ENCODE results near the gene LHX6. TPM values are rescaled to one million over a fixed set of nuclear protein-coding genes. Genes with fewer than 3 reads are reported as not detected.

Gene LHX6
- total and polyA plus RNA-seq, 10 donors, result 0.04 to 1.3 (median 0.40) TPM; not detected in 3

DNA sequence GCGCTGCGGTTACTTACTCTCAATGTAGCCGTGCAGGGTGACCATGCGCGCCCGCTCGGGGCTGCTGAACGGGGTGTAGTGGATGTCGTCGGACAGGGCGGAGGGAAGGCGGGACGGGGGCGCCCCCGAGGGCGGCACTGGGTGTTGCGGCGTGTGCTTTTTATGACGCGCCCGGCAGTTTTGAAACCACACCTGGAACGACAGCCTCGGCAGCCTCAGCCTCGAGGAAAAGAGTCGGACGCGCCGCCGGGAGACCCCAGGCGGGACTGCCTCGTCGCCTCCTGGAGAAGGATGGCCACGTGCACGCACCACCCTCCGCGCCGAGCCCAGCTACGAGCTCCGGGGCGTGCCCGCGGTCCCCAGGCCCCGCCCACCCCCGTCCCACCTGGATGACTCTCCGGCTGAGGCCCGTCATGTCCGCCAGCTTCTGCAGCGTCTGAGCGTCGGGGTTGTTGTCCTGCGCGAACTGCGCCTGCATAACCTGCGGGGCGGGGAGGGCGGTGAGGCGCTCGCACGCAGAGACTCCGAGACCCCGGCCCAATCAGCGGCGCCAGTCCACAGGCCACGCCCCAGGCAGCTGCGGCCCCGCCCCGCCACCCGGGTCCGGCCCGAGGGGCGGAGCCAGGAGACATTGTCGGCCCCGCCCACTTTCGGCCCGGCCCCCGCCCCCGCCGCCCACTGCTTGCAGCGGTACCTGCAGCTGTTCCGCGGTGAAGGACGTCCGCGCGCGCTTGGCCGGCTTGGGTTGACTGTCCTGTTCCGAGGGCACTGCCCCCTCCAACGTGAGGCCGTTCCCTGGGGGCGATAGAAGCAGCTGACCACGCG, 15.0 kb downstream of the LHX6 start:
- no peak overlapping the region for H3K27ac ChIP-seq
- no peaks in the 10 kb centered on the region for H3K36me3 ChIP-seq
- DNase-seq, result no peak
- H3K4me3 ChIP-seq, result peak overlapping the region; percentile 8 to 70 (median 42)
- peaks cover 0 to 87% (median 72%) of the 10 kb centered on the region in 7 donors for H3K27me3 ChIP-seq (replicated peaks in 1 of 7)
- 10 to 32% (median 13%) methylated on average over 16 to 93 of the region's 93 CpGs for WGBS, 5 donors
- H3K4me1 ChIP-seq, result peaks cover under 1 to 22% (median 18%) of the 10 kb centered on the region in 6 donors
- intact Hi-C loops (cut with DNase I; ENCODE audit: low total_unique reads), result no loop called here
- TF ChIP-seq, protein P1, sequence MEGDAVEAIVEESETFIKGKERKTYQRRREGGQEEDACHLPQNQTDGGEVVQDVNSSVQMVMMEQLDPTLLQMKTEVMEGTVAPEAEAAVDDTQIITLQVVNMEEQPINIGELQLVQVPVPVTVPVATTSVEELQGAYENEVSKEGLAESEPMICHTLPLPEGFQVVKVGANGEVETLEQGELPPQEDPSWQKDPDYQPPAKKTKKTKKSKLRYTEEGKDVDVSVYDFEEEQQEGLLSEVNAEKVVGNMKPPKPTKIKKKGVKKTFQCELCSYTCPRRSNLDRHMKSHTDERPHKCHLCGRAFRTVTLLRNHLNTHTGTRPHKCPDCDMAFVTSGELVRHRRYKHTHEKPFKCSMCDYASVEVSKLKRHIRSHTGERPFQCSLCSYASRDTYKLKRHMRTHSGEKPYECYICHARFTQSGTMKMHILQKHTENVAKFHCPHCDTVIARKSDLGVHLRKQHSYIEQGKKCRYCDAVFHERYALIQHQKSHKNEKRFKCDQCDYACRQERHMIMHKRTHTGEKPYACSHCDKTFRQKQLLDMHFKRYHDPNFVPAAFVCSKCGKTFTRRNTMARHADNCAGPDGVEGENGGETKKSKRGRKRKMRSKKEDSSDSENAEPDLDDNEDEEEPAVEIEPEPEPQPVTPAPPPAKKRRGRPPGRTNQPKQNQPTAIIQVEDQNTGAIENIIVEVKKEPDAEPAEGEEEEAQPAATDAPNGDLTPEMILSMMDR (IDR thresholded peaks at IDR 0.05 in 8 of 11, conservative IDR thresholded peaks at IDR 0.05 in 3 of 11), result no peak
- no peak for TF ChIP-seq POLR2A (IDR thresholded peaks at IDR 0.05)
- TF ChIP-seq POLR2AphosphoS5 (IDR thresholded peaks at IDR 0.05), result no peak
- no peaks in the 10 kb centered on the region for H3K9me3 ChIP-seq

DNA sequence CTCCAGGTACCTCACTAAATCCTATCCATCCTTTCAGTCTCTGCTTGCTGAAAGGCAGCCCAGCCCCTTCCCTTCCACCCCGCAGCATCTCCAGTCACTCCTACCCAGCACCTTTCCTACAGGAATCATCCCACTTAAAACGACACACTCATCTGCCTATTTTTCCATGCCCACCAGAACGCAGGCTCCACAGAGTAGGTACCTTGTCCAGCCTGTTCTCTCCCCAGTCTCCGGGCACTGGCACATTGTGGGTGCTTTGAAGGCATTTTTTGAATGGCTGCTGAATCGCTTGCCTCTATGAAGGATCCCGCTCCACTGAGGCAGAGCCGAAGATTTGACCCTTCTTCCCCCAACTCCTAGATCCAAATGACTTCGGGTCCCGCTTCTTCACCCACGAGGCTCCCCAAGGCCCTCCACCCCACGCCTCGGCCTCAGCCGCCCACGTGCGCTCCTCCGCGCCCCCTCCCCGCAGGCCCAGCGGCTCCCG, 15.6 kb downstream of the LHX6 start:
- WGBS, 5 donors, result 39 to 55% (median 47%) methylated on average over 20 of the region's 20 CpGs
- Histone ChIP-seq H3K4me1 (peaks cover 0 to 17% (median 12%) of the 10 kb centered on the region in 6 donors), H3K36me3 (no peaks in the 10 kb centered on the region), H3K4me3 (peak overlapping the region in 7 of 8 donors; percentile 32 to 70 (median 42)), H3K9me3 (no peaks in the 10 kb centered on the region), H3K27ac (no peak overlapping the region), H3K27me3 (replicated peaks in 1 of 7) (peaks cover 0 to 80% (median 65%) of the 10 kb centered on the region in 7 donors)
- no peak for DNase-seq
- no peak for TF ChIP-seq POLR2A (IDR thresholded peaks at IDR 0.05)
- no peak for TF ChIP-seq POLR2AphosphoS5 (IDR thresholded peaks at IDR 0.05)
- TF ChIP-seq, protein P1 (IDR thresholded peaks at IDR 0.05 in 8 of 11, conservative IDR thresholded peaks at IDR 0.05 in 3 of 11), result no peak
- intact Hi-C loops (cut with DNase I; ENCODE audit: low total_unique reads), result no loop called here

DNA sequence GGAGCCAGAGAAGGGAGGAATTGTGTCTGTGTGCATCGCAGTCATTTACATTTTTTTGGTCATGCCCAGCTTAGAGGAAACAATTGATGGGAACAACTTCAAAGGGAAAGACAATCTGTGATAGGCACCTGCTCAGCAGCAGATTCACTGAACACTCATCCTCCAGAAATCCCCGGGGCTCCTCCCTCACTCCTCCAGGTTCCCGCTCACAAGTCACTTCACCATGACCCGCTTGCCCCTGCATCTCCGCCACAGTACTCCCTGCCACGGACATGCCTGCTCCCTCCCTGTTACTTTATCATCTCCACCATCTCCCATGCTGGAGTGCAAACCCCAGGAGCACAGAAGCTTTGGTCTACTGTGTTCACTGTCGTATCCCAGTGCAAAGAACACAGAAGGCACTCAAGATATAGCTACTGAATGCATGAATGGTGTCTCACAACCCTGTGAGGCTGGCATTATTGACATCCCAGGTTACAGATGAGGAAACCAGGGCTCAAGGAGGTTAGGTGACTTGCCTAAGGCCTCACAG, 16.2 kb downstream of the LHX6 start:
- H3K27ac ChIP-seq, result no peak overlapping the region
- no peaks in the 10 kb centered on the region for H3K9me3 ChIP-seq
- no peak for DNase-seq
- intact Hi-C loops (cut with DNase I; ENCODE audit: low total_unique reads), result no loop called here
- H3K36me3 ChIP-seq, result no peaks in the 10 kb centered on the region
- WGBS, 5 donors, result 85 to 93% (median 92%) methylated on average over 7 of the region's 7 CpGs
- peaks cover 0 to 17% (median 12%) of the 10 kb centered on the region in 6 donors for H3K4me1 ChIP-seq
- H3K4me3 ChIP-seq, result no peak overlapping the region
- TF ChIP-seq, protein P1 (IDR thresholded peaks at IDR 0.05 in 8 of 11, conservative IDR thresholded peaks at IDR 0.05 in 3 of 11), result no peak
- no peak for TF ChIP-seq POLR2AphosphoS5 (IDR thresholded peaks at IDR 0.05)
- no peak for TF ChIP-seq POLR2A (IDR thresholded peaks at IDR 0.05)
- peaks cover 0 to 74% (median 59%) of the 10 kb centered on the region in 7 donors for H3K27me3 ChIP-seq (replicated peaks in 1 of 7)

DNA sequence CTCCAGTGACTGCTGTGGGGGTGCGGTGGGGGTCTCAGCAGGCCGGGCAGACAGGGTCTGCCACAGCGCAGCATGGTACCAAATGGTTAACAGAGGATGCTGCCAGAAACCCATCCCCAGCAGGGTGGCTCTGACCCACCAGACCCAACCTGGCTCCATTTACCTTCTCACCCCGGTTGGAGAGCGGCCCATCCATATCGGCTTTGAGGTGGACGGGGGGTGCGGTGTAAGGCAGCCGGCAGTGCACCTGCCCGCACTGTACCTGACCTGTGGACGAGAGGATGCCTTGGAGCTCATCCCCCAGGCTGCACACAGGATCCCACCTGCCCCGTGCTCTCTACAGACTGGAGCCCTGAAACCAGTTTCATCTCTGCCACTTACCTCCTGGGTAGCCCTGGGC, 19.3 kb downstream of the LHX6 start:
- intact Hi-C loops (cut with DNase I; ENCODE audit: low total_unique reads), result no loop called here
- H3K27ac ChIP-seq, result no peak overlapping the region
- H3K9me3 ChIP-seq, result no peaks in the 10 kb centered on the region
- TF ChIP-seq POLR2AphosphoS5 (IDR thresholded peaks at IDR 0.05), result no peak
- TF ChIP-seq, protein P1 (IDR thresholded peaks at IDR 0.05 in 8 of 11, conservative IDR thresholded peaks at IDR 0.05 in 3 of 11), result no peak
- DNase-seq, result peak; percentile 51
- H3K4me1 ChIP-seq, result peaks cover 0 to 15% (median 12%) of the 10 kb centered on the region in 6 donors
- H3K27me3 ChIP-seq (replicated peaks in 1 of 7), result peaks cover 0 to 53% (median 31%) of the 10 kb centered on the region in 7 donors
- WGBS, 5 donors, result 78 to 96% (median 93%) methylated on average over 7 to 12 of the region's 12 CpGs
- H3K4me3 ChIP-seq, result no peak overlapping the region
- no peaks in the 10 kb centered on the region for H3K36me3 ChIP-seq
